A549 (cell line): Measurements from ENCODE around the gene STXBP6. TPM values are rescaled to one million over a fixed set of nuclear protein-coding genes. Genes with fewer than 3 reads are reported as not detected.

Experiments
- ATAC-seq, 2 experiments: fragments of 200-7000 bp in 1 of 2; fragments of >200 bp in 1 of 2; cut with Nextera tagmentation in 1 of 2; cut with Tn5 transposase in 1 of 2; 3 replicates each; pipeline versions ENCODE4 v1.8.0 to v1.9.1; 2018 to 2020; ENCODE audit warnings: mild to moderate bottlenecking in 1 of 2, moderate library complexity in 1 of 2
- CTCF ChIA-PET: fragments of 300-600 bp; sonication (Branson Sonifier 250); formaldehyde crosslinking; extraction: SDS; loops from one replicate; lab custom pipeline; 2021; ENCODE audit warnings: antibody characterized with exemption, inconsistent platforms; lab: Yijun Ruan, JAX
- POLR2A ChIA-PET: fragments of 350-600 bp; formaldehyde crosslinking; extraction: SDS; loops from one replicate; lab custom pipeline; 2021; ENCODE audit warnings: antibody characterized with exemption, inconsistent platforms; lab: Yijun Ruan, JAX
- DNase-seq, 2 experiments: peaks; one replicate each; pipeline versions ENCODE4 v3.0.0 to v3.0.0-alpha.2; 2011 to 2016; ENCODE audit warnings: low read depth in 1 of 2, low spot score in 1 of 2
- FAIRE-seq: peaks from 2 replicates; lab custom pipeline; 2011; peaks lifted over from hg19 to GRCh38; lab: Jason Lieb, UNC
- H3K27ac ChIP-seq, 2 experiments: fragments of >200 bp; sonication (Bioruptor Twin); formaldehyde crosslinking; 3 replicates each; pipeline ENCODE4 v1.5.1; 2016 to 2017
- H3K4me1 ChIP-seq: fragments of >200 bp; sonication (Bioruptor Twin); formaldehyde crosslinking; 3 replicates; pipeline ENCODE4 v1.6.1; 2016
- H3K4me2 ChIP-seq: fragments of >200 bp; sonication (Bioruptor Twin); formaldehyde crosslinking; 3 replicates; pipeline ENCODE4 v1.6.1; 2016
- H3K4me3 ChIP-seq: fragments of >200 bp; sonication (Bioruptor Twin); formaldehyde crosslinking; 3 replicates; pipeline ENCODE4 v1.5.1; 2016
- H3K9me3 ChIP-seq: fragments of >200 bp; sonication (Bioruptor Twin); formaldehyde crosslinking; 3 replicates; pipeline ENCODE4 v1.6.1; 2016
- BHLHE40 ChIP-seq: IDR thresholded peaks from 2 replicates; pipeline ENCODE4 v1.6.1; 2012; ENCODE audit warnings: low read depth, low read length, inconsistent platforms
- CBX8 ChIP-seq: fragments of 200-600 bp; sonication (generic); IDR thresholded peaks from 2 replicates; pipeline ENCODE4 v1.6.1; 2016
- CEBPB ChIP-seq, 2 experiments: fragments of >200 bp in 1 of 2; sonication (Bioruptor Twin) in 1 of 2; formaldehyde crosslinking in 1 of 2; IDR thresholded peaks; 2 replicates each; pipeline ENCODE4 v1.6.1; 2012 to 2016
- FOSB ChIP-seq: fragments of 250-450 bp; sonication (Bioruptor Pico); IDR thresholded peaks from 2 replicates; pipeline ENCODE4 v1.5.0; 2020; ENCODE audit warnings: mild to moderate bottlenecking, moderate library complexity
- FOSL2 ChIP-seq, 2 experiments: fragments of 450-650 bp in 1 of 2; fragments of >200 bp in 1 of 2; sonication (Bioruptor Twin) in 1 of 2; formaldehyde crosslinking; IDR thresholded peaks; 2 replicates each; pipeline versions ENCODE4 v1.5.0 to v1.6.1; 2016 to 2020; ENCODE audit warnings: mild to moderate bottlenecking in 1 of 2, moderate library complexity in 1 of 2
- HMGXB4 ChIP-seq: fragments of 250-450 bp; sonication (Bioruptor Pico); IDR thresholded peaks from 2 replicates; pipeline ENCODE4 v1.5.0; 2021; ENCODE audit warnings: mild to moderate bottlenecking, moderate library complexity, borderline replicate concordance
- HOXA7 ChIP-seq: fragments of 250-450 bp; sonication (Bioruptor Pico); IDR thresholded peaks from 2 replicates; pipeline ENCODE4 v1.5.0; 2020; ENCODE audit warnings: mild to moderate bottlenecking, moderate library complexity
- JUN ChIP-seq, 2 experiments: fragments of >200 bp; sonication (Bioruptor Twin); formaldehyde crosslinking; IDR thresholded peaks; 2 replicates in 1 of 2; 3 replicates in 1 of 2; pipeline ENCODE4 v1.6.1; 2016 to 2017
- JUNB ChIP-seq: fragments of >200 bp; sonication (Bioruptor Twin); formaldehyde crosslinking; IDR thresholded peaks from 2 replicates; pipeline ENCODE4 v1.6.1; 2016
- KDM1A ChIP-seq: fragments of 200-600 bp; sonication (generic); IDR thresholded peaks from 2 replicates; pipeline ENCODE4 v1.6.1; 2016; ENCODE audit warnings: low read depth, mild to moderate bottlenecking
- MAZ ChIP-seq: fragments of 150-350 bp; IDR thresholded peaks from 2 replicates; pipeline ENCODE4 v1.6.1; 2014; ENCODE audit warnings: antibody characterized with exemption, low read depth, low read length, borderline replicate concordance
- NFE2L2 ChIP-seq: fragments of 150-350 bp; conservative IDR thresholded peaks from 2 replicates; pipeline ENCODE4 v1.6.1; 2014; ENCODE audit warnings: low read length
- REST ChIP-seq: fragments of 200-600 bp; sonication (generic); IDR thresholded peaks from 2 replicates; pipeline ENCODE4 v1.6.1; 2016; ENCODE audit warnings: antibody characterized with exemption, mild to moderate bottlenecking, moderate library complexity
- SMC3 ChIP-seq: fragments of >200 bp; sonication (Bioruptor Twin); formaldehyde crosslinking; IDR thresholded peaks from 3 replicates; pipeline ENCODE4 v1.6.1; 2018; ENCODE audit warnings: inconsistent platforms
- SREBF2 ChIP-seq: fragments of 450-650 bp; IDR thresholded peaks from 2 replicates; pipeline ENCODE4 v1.6.1; 2014; ENCODE audit warnings: mild to moderate bottlenecking, moderate library complexity
- TFCP2L1 ChIP-seq: fragments of 250-450 bp; sonication (Bioruptor Pico); IDR thresholded peaks from 2 replicates; pipeline ENCODE4 v1.5.0; 2021; ENCODE audit warnings: mild to moderate bottlenecking
- WGBS: methylation state at CpG from one replicate; pipeline ENCODE4 v1.1.6; 2017; ENCODE audit errors: missing lambda C conversion rate; 5-methylcytosine and 5-hydroxymethylcytosine counted together
- polyA plus RNA-seq, 4 experiments: library from polyadenylated mRNA; depleted of rRNA in 3 of 4; stranded (reverse); fragments of >200 nt; fragmentation: RNase III in 1 of 4; extraction: RNeasy Plus Mini Kit Qiagen cat#74134 plus additional on column Dnase treatment in 1 of 4; gene quantifications; 2 replicates in 3 of 4; 3 replicates in 1 of 4; pipeline ENCODE4 v1.2.3, GENCODE V29; 2011 to 2017
- TF ChIP-seq, protein P1 (sequence below): fragments of 150-350 bp; IDR thresholded peaks from 2 replicates; pipeline ENCODE4 v1.6.1; 2014; ENCODE audit warnings: low read depth, mild to moderate bottlenecking, low read length

The STXBP6 gene
- polyA plus RNA-seq, 2 of the 4 experiments (the other 2 are of a cell fraction) = 1.7 to 6.3 TPM

DNA sequence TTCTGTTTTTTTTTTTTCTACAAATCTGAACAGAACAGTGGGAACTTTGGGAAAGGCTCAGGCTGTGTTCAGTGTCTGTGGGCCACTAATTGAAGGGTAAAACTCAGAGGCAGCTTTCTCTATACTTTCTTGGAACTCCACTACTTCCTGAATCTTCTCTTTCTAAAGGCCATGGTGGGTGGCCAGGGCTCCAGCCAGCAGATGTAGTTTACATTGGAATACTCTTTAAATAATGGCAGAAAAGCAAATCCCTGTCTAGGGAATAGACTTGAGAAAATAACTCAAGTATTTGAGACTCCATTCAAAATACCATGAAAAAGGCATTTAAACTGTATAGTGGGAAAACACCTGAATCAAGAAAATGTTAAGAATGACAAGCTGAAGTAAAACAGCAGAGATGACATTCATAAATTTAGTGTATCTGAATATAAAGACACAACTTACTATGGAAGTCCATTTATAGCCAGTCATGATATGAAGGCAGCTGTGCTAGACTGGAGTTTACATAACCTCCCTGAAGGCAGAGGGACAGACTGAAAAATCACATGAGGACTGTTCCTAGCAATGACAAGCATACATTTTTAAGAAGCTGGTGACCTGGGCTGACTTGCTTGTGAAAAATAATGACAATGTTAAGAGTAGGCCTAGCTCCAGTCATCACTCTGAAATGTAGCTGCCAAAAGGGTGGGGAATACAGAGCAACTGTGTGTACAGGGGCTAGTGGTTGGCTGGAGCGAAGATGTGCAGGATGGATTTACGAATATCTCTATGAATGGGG, 168.6 kb downstream of the STXBP6 start:
- H3K27ac ChIP-seq = no peak overlapping the region
- whole genome bisulfite sequencing = 68% methylated on average over 2 of the region's 2 CpGs
- FAIRE-seq (no peak), ATAC-seq (no peak), DNase-seq (no peak)
- H3K4me1 ChIP-seq = no peaks in the 10 kb centered on the region
- no peaks in the 10 kb centered on the region for H3K9me3 ChIP-seq
- ChIA-PET POLR2A (no interaction called here), CTCF (no interaction called here)
- TF ChIP-seq, protein P1, sequence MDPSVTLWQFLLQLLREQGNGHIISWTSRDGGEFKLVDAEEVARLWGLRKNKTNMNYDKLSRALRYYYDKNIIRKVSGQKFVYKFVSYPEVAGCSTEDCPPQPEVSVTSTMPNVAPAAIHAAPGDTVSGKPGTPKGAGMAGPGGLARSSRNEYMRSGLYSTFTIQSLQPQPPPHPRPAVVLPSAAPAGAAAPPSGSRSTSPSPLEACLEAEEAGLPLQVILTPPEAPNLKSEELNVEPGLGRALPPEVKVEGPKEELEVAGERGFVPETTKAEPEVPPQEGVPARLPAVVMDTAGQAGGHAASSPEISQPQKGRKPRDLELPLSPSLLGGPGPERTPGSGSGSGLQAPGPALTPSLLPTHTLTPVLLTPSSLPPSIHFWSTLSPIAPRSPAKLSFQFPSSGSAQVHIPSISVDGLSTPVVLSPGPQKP = no peak
- TF ChIP-seq REST (no peak), FOSB (no peak), HMGXB4 (CRISPR knock-in tag) (no peak), TFCP2L1 (CRISPR knock-in tag) (no peak), KDM1A (no peak), NFE2L2 (no peak), CEBPB (IDR thresholded peaks at IDR 0.05) (no peak), JUN (IDR thresholded peaks at IDR 0.05) (no peak), JUNB (no peak)
- H3K4me2 ChIP-seq = no peak overlapping the region
- no peak overlapping the region for H3K4me3 ChIP-seq

DNA sequence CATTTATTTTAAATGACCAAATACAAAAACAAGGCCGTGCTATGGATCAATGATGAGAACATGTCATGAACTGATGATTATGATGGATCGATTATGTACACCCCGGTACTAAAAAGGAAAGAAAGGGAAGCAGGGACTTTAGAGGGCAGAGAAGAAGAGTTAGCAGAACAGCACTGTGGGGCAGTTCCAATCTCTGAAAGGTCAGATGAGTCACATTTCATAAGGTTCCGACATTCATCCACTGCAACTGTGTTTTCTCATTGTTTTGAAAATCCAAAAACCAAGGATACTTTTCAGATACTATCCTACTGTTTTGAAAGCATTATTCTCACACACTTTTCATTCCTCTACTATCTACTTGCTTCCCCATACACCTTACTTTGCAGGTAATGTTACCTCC, 169.3 kb downstream of the STXBP6 start:
- H3K4me3 ChIP-seq = no peak overlapping the region
- no peaks in the 10 kb centered on the region for H3K4me1 ChIP-seq
- no peaks in the 10 kb centered on the region for H3K9me3 ChIP-seq
- H3K4me2 ChIP-seq = no peak overlapping the region
- WGBS = 43% methylated on average over 4 of the region's 4 CpGs
- CTCF ChIA-PET = no interaction called here
- POLR2A ChIA-PET = no interaction called here
- no peak for ATAC-seq
- DNase-seq = no peak
- no peak for FAIRE-seq
- H3K27ac ChIP-seq = no peak overlapping the region
- TF ChIP-seq MAZ (no peak), SREBF2 (no peak), HOXA7 (CRISPR knock-in tag) (no peak), BHLHE40 (no peak), KDM1A (no peak), SMC3 (no peak), CBX8 (no peak), FOSL2 (IDR thresholded peaks at IDR 0.05) (no peak), FOSL2 (CRISPR knock-in tag; IDR thresholded peaks at IDR 0.05) (no peak)
- TF ChIP-seq, protein P1 = no peak
